GM10266 (cell line): ENCODE results near the gene ERICH6B.

Source experiments
- DNase-seq: peaks from one replicate; pipeline ENCODE4 v3.0.0; 2012; ENCODE audit errors: extremely low spot score
- TF ChIP-seq, protein P1 (sequence below): IDR thresholded peaks from 2 replicates; pipeline ENCODE4 v1.5.1; 2012; ENCODE audit warnings: mild to moderate bottlenecking, low read depth; ENCODE audit not compliant: control insufficient read depth, insufficient read depth; ENCODE audit errors: missing control alignments

ERICH6B gene

DNA sequence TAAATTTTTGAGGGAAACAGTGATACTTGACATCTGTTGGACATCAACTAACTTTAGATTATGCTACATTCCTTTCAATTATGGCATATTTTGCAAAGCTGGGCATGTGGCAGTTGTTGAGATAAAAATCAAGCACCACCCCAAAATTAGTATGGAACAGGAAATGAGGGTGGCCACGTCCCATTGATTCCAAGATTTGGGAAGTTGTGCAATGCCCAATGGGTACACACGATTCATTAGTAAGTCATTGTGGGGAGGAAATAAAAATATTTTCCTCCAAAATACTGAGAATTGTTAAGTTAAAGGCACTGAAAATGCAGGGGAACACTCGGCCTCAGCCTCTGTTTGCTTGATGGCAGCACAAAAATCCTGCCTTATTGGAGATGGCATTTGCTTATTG is 7.6 kb downstream of the ERICH6B start:
- DNase-seq = no peak

DNA sequence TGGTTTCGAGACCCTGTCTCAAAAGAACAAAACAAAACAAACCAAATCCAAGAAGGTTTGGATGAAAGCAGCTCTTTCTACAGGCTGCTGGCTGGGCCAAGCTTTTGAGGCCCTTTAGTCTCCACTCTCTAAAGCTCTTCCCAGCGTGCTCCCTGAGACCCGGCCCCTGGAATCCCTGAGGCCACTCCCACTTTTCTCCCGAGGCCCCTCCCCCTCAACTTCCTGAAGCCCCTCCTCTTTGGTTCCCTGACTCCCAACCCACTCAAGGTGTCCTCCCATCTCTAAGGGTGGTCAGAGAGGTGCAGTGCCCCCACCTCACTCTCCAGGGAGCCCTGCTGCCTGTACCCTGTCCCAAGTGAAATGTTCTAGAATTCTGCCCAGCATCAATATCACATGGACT is 10.6 kb downstream of the ERICH6B start:
- TF ChIP-seq, protein P1, sequence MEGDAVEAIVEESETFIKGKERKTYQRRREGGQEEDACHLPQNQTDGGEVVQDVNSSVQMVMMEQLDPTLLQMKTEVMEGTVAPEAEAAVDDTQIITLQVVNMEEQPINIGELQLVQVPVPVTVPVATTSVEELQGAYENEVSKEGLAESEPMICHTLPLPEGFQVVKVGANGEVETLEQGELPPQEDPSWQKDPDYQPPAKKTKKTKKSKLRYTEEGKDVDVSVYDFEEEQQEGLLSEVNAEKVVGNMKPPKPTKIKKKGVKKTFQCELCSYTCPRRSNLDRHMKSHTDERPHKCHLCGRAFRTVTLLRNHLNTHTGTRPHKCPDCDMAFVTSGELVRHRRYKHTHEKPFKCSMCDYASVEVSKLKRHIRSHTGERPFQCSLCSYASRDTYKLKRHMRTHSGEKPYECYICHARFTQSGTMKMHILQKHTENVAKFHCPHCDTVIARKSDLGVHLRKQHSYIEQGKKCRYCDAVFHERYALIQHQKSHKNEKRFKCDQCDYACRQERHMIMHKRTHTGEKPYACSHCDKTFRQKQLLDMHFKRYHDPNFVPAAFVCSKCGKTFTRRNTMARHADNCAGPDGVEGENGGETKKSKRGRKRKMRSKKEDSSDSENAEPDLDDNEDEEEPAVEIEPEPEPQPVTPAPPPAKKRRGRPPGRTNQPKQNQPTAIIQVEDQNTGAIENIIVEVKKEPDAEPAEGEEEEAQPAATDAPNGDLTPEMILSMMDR = no peak
- DNase-seq = no peak

More for the DNA sequence above, 7.6 kb downstream of the ERICH6B start:
- TF ChIP-seq, protein P1 = no peak

DNA sequence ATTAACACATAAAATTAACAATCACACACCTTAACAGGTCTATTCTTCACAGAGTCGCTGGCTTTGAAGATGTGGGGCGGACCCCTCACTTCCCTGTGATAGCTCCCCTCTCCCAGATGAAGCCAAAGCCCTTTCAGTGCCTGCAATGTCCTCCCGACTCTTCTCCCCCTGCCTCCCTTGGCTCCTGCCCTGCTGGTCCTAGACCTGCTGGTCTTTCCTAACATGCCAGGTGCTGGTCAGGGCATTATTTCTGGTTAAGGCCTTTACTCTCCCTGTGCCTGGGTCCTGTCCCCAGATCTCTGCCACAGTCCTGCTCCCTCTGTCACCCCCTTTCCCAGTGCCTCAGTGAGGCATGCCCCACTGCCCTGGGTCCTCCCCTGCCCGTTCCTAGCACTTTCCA is 12.2 kb downstream of the ERICH6B start:
- TF ChIP-seq, protein P1 = no peak
- DNase-seq = no peak

DNA sequence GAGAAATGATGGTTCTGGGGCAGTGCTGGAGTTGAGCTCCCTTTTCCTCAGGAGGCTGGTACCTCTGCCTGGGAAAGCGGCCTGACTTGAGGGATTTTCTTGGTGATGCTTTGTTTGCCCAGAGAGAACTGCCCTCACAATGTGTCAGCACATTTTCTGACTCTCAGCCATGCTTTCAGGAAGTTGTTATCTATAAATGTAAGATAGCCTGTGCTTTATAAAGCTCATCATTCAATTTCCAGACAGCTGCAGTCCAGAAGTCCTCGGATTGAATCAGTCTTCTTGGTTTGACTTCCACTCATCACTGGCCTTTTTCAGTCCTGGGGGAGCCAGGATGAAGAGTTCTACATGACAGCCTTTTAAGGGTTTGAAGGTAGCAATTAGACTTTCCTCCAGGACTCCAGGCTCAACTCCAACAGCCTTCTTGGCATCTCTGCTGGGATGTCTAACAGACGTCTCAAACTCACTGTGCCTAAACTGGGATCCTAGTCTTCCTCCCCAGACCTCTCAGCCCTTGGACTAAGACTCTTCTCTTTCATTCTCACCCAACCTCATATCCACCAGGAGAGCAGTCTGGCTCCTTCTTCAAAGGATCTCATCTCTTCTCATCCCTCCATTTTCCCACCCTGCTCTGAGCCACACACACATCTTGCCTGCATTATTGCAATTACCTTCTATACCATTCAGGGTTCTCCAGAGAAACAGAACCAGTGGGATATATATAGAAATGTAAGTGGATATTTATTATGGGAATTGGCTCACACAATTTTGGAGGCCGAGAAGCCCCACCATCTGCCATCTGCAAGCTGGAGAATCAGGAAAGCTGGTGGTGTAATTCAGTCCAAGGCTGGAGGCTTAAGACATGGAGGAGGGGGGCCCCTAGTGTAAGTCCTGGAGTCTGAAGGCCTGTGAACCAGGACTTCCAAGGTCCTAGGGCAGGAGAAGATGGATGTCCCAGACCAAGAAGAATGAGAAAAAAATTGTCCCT is 13.1 kb downstream of the ERICH6B start:
- no peak for DNase-seq
- TF ChIP-seq, protein P1 = no peak

DNA sequence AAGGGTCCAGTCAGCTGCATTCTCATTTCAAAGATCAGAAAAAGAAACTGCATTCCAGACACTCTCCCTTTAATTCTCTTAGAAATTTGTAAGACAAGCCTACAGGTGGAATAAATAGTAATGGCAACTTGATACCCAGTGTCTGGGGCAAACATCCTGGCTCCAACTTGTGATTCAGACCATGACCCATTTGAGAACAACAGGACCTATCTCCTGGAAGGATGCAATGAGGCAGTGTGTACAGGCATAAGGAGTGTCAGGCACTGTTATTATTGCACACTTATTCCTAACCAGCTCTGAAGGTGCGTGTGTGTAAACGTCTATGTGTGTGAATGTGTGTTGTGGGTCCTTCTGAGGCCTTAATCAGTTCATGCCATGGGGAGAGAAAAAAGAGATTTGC is 13.9 kb downstream of the ERICH6B start:
- TF ChIP-seq, protein P1 = no peak
- DNase-seq = no peak

DNA sequence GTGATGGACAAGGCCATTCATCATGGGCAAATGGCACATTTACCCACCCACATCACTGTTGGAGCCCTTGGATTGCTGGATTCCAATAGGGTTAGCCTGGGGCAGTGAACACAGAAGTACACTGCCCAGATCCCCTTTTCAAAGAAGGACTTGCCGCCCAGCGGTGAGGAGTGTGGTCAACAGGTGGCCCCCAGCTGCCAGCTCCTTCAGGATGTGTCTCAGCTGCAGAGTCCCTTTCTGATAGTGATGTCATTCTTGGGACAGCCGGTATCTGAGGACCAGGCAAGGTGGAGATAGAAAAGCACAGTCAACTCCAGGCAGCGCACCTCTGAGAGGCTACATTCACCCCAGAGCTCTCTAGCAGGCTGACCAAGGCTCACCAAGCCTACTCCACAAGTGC is 16.9 kb downstream of the ERICH6B start:
- TF ChIP-seq, protein P1 = no peak
- DNase-seq = no peak
